Kidney epithelial cell (primary cell): ENCODE data around the gene AIDA. TPM values are rescaled to one million over a fixed set of nuclear protein-coding genes. Genes with fewer than 3 reads are reported as not detected.

Experiments used
- DNase-seq: peaks from one replicate; pipeline ENCODE4 v3.0.0-alpha.2; 2010; ENCODE audit warnings: low read depth
- H3K27me3 ChIP-seq: 2 replicates; pipeline ENCODE4 v1.6.0; 2011; ENCODE audit warnings: low read length; ENCODE audit not compliant: control insufficient read depth, insufficient read depth
- H3K36me3 ChIP-seq: 2 replicates; pipeline ENCODE4 v1.5.1; 2011; ENCODE audit warnings: low read length; ENCODE audit not compliant: control insufficient read depth, insufficient read depth
- H3K4me3 ChIP-seq: 2 replicates; pipeline ENCODE4 v1.5.1; 2011; ENCODE audit warnings: low read depth, mild to moderate bottlenecking, control low read depth, low read length
- CTCF ChIP-seq: IDR thresholded peaks from 2 replicates; pipeline ENCODE4 v1.5.1; 2011; ENCODE audit warnings: mild to moderate bottlenecking, moderate library complexity, low read length, control low read depth, inconsistent platforms; ENCODE audit not compliant: insufficient read depth, poor library complexity, severe bottlenecking
- total RNA-seq: library from RNA; depleted of rRNA; stranded (reverse); fragments of >200 nt; gene quantifications from 2 replicates; pipeline ENCODE4 v1.2.3, GENCODE V29; 2015

AIDA gene
- total RNA-seq, 1 donor from 2014 or later: 50.7 TPM

GRCh38 chr1:222663431-222663934, 48.8 kb downstream of the AIDA start:
- H3K36me3 ChIP-seq: no peaks in the 10 kb centered on the region
- TF ChIP-seq CTCF: no peak

GRCh38 chr1:222657899-222658298, 54.4 kb downstream of the AIDA start:
- TF ChIP-seq CTCF: no peak
- Histone ChIP-seq H3K27me3 (no peaks in the 10 kb centered on the region), H3K4me3 (no peak overlapping the region), H3K36me3 (peaks cover 1% of the 10 kb centered on the region)
- no peak for DNase-seq

More at GRCh38 chr1:222663431-222663934, 48.8 kb downstream of the AIDA start:
- no peak for DNase-seq
- Histone ChIP-seq H3K27me3 (no peaks in the 10 kb centered on the region), H3K4me3 (no peak overlapping the region)

- no peak for TF ChIP-seq CTCF
Observed at GRCh38 chr1:222656391-222657155, 55.7 kb downstream of the AIDA start.

GRCh38 chr1:222654849-222655248, 57.4 kb downstream of the AIDA start:
- no peak for TF ChIP-seq CTCF
- Histone ChIP-seq H3K36me3 (peaks cover 1% of the 10 kb centered on the region), H3K27me3 (no peaks in the 10 kb centered on the region), H3K4me3 (no peak overlapping the region)
- no peak for DNase-seq

More at GRCh38 chr1:222656391-222657155, 55.7 kb downstream of the AIDA start:
- Histone ChIP-seq H3K27me3 (no peaks in the 10 kb centered on the region), H3K36me3 (peaks cover 1% of the 10 kb centered on the region), H3K4me3 (no peak overlapping the region)
- no peak for DNase-seq

- no peak for TF ChIP-seq CTCF
- peaks cover 1% of the 10 kb centered on the region for H3K36me3 ChIP-seq
Observed at GRCh38 chr1:222653178-222653827, 59.0 kb downstream of the AIDA start.

More at GRCh38 chr1:222653178-222653827, 59.0 kb downstream of the AIDA start:
- Histone ChIP-seq H3K27me3 (no peaks in the 10 kb centered on the region), H3K4me3 (no peak overlapping the region)
- no peak for DNase-seq
